Mesodermal cell (in vitro differentiated cells): ENCODE results near the gene CHFR.
"Not testable (repeated sequence)": the region's sequence is repeated elsewhere in the genome, so short reads cannot be mapped to it uniquely, and the experiment has no call there.

Experiments
- H3K27ac ChIP-seq: 2 replicates; pipeline ENCODE4 v1.7.0; 2013; ENCODE audit warnings: mild to moderate bottlenecking, low read depth, low read length, moderate library complexity; ENCODE audit not compliant: severe bottlenecking
- H3K36me3 ChIP-seq: 2 replicates; pipeline ENCODE4 v1.7.1; 2013; ENCODE audit warnings: mild to moderate bottlenecking, low read length, moderate library complexity; ENCODE audit not compliant: control insufficient read depth, insufficient read depth
- H3K4me1 ChIP-seq: one replicate; pipeline ENCODE4 v1.7.1; 2013; ENCODE audit warnings: mild to moderate bottlenecking, low read length; ENCODE audit not compliant: insufficient read depth, control insufficient read depth, poor library complexity, severe bottlenecking
- H3K4me3 ChIP-seq: 2 replicates; pipeline ENCODE4 v1.7.0; 2013; ENCODE audit warnings: low read length, control low read depth, mild to moderate bottlenecking; ENCODE audit not compliant: insufficient read depth, poor library complexity, severe bottlenecking; ENCODE audit errors: extremely low read depth
- H3K9me3 ChIP-seq: 2 replicates; pipeline ENCODE4 v1.7.1; 2013; ENCODE audit warnings: mild to moderate bottlenecking, low read length, moderate library complexity; ENCODE audit not compliant: control insufficient read depth
- WGBS, 2 experiments: methylation state at CpG; one replicate each; pipeline ENCODE4 v1.1.5; 2013; ENCODE audit warnings: missing lambda C conversion rate in 2 of 2; ENCODE audit not compliant: insufficient coverage in 2 of 2; 5-methylcytosine and 5-hydroxymethylcytosine counted together

The CHFR gene

DNA sequence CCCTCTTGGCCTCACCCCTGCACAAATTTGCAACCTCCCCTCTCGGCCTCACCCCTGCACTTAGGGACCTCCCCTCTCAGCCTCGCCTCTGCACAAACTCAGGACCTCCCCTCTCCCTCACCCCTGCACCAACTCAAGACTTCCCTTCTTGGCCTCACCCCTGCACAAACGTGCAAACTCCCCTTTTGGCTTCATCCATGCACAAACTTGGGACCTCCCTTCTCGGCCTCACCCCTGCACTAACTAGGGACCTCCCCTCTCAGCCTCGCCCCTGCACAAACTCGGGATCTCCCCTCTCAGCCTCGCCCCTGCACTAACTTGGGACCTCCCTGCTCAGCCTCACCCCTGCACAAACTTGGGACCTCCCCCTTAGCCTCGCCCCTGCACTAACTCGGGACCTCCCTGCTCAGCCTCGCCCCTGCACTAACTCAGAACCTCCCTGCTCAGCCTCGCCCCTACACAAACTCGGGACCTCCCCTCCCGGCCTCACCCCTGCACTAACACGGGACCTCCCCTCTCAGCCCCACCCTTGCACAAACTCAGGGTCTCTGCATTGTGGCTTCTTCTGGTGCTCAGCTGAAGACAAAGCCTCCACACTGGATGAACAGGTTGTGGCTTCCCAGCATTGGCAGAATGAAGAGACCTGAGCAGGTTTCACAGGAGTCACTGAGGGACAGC, 47.7 kb downstream of the CHFR start:
- Histone ChIP-seq H3K36me3 (peaks cover 66% of the 10 kb centered on the region), H3K27ac (no peak overlapping the region), H3K4me3 (no peak overlapping the region), H3K4me1 (no peaks in the 10 kb centered on the region), H3K9me3 (no peaks in the 10 kb centered on the region)
- WGBS, 2 experiments, result 88 to 93% methylated on average over 9 to 12 of the region's 14 CpGs

DNA sequence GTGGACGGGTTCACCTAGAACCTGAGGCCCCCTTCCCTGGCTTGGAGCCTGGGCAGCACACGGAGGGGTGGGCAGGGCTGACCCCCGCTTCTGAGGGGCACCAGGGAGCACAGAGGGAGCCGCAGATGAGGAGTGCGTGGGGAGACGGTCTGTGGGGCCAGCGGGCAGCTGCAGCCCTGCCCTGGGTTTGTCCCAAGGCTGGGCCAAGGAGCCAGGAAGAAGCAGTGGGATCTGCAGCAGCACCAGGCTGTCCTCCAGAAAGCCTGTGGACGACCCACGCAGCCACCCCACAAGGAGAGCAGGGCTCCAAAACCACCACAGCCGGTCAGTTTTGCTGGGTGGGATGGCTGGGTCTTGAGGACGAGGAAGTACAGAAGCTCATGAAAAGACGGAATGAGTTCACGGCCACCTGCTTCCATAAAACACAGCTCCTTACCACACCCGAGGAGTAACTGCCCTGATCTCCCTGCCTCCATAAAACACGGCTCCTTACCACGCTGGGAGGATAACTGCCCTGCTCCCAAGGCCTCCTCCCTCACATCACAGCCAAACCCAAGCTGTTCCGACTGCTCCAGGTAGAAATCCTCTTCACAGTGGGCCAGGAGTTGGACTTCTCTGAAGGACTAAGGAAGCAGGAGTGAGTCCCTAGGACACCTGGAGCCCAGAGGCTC, 48.9 kb downstream of the CHFR start:
- peak overlapping the region; percentile 5 for H3K27ac ChIP-seq
- 95 to 96% methylated on average over 14 to 15 of the region's 17 CpGs for WGBS, 2 experiments

DNA sequence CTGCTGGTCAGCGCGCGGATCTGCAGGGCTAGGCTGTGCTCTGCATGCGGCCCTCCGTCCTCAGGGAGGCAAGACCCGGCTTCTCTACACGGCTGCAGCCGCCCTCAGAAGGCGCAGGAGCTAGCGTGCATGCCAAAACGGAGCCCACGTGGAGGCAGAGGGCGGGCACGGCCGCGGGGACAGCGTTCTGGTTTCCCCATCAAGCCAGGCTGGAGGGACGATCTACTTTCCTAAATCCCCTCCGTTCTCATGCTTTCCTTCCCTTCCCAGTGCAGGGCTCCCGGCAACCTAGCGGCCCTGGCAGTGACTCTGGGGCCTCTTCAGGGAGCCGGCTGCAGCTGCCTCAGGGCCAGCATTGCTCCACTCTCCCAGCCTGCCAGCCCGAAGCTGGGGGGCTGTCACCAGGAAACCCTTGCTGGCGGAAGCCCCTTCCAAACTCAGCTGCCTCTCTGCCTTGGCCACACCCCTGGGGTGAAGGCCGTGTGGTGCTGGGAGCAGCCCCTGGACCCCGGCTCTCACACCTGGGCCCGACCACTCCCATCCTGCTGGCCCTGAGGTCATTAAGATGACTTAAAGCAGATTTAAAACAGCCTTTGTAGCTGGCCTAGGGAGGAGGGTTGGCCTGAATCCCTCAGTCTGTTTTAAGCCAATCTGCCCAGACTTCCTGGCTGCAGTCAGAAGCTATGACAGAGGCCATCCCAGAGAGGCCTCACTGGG, 49.6 kb downstream of the CHFR start:
- H3K27ac ChIP-seq, result peak overlapping the region; percentile 5
- H3K4me3 ChIP-seq, result no peak overlapping the region
- H3K36me3 ChIP-seq, result peaks cover 52% of the 10 kb centered on the region
- no peaks in the 10 kb centered on the region for H3K9me3 ChIP-seq
- H3K4me1 ChIP-seq, result no peaks in the 10 kb centered on the region
- WGBS, 2 experiments, result 92% methylated on average over 26 to 27 of the region's 27 CpGs

More for the DNA sequence above, 48.9 kb downstream of the CHFR start:
- no peaks in the 10 kb centered on the region for H3K9me3 ChIP-seq
- H3K36me3 ChIP-seq, result peaks cover 59% of the 10 kb centered on the region
- H3K4me1 ChIP-seq, result no peaks in the 10 kb centered on the region
- H3K4me3 ChIP-seq, result no peak overlapping the region

DNA sequence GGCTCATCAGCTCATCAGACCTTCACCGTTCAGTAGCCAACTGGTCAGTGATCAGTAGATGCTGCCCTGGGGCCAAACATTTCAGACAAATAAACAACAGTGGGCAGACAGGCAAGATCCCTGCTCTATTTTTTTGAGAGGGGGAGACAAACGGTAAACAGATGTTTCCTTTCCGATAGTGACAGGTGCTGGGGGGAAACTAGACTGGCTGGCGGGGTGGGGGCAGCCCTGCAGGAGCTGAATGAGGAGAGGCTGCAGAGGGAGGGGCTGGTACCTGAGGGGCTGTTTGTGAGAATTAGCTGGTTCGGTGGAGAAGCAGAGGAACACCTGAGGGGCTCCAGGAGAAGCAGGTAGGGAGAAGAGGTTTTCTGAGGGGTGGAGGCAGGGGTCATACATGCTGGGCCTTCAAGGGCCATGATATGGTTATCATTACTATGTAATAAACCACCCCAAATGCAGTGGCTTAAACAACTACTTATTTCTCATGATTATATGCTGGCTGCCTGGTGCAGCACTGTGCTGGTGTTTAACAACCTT, 50.5 kb downstream of the CHFR start:
- 91 to 94% methylated on average over 4 to 5 of the region's 5 CpGs for WGBS, 2 experiments
- Histone ChIP-seq H3K27ac (no peak overlapping the region), H3K4me1 (no peaks in the 10 kb centered on the region), H3K9me3 (no peaks in the 10 kb centered on the region), H3K4me3 (no peak overlapping the region), H3K36me3 (peaks cover 43% of the 10 kb centered on the region)

DNA sequence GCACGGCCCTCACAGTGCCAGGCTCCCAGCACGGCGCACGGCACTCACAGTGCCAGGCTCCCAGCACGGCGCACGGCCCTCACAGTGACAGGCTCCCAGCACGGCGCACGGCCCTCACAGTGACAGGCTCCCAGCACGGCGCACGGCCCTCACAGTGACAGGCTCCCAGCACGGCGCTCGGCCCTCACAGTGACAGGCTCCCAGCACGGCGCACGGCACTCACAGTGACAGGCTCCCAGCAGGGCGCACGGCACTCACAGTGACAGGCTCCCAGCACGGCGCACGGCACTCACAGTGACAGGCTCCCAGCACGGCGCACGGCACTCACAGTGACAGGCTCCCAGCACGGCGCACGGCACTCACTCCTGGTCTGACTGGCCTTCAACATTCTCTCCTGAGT, 51.2 kb downstream of the CHFR start:
- not testable (repeated sequence) for H3K9me3 ChIP-seq, H3K4me3 ChIP-seq, H3K4me1 ChIP-seq, H3K27ac ChIP-seq
- peaks cover 39% of the 10 kb centered on the region for H3K36me3 ChIP-seq
- 97 to 98% methylated on average over 22 to 30 of the region's 30 CpGs for WGBS, 2 experiments

DNA sequence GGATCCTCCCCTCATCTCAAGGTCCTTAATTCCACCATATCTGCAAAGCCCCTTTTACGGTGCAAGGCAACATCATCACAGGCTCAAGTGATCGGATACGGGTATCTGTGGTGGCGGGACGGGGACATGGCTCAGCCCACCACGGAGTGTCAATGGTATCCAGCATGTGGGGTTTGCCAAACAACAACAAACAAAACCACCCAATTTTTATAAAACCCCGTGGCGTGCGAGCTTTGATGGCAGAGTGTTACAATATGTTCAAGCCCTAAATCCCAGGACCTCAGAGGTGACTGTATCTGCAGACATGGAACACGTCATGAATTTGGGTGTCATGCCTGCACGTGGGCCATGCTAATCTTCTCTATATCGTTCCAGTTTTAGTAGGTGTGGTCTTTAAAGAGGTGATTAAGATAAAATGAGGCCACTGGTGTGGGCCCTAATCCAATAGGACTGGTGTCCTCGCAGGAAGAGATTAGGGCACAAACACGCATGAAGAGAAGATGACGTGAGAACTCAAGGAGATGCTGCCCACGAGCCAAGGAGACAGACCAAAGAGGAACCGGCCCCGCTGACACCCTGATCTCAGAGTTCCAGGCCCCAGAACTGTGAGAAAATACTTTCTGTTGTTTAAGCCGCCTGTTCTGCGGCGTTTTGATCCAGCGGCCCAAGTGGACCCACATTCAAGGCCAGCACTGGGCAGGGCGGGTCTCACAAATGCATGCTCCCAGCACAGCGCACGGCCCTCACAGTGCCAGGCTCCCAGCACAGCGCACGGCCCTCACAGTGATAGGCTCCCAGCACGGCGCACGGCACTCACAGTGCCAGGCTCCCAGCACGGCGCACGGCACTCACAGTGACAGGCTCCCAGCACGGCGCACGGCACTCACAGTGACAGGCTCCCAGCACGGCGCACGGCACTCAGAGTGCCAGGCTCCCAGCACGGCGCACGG, 52.1 kb downstream of the CHFR start:
- H3K4me1 ChIP-seq, result no peaks in the 10 kb centered on the region
- peaks cover 31% of the 10 kb centered on the region for H3K36me3 ChIP-seq
- H3K9me3 ChIP-seq, result no peaks in the 10 kb centered on the region
- 92 to 95% methylated on average over 23 to 25 of the region's 42 CpGs for WGBS, 2 experiments
- H3K27ac ChIP-seq, result no peak overlapping the region
- no peak overlapping the region for H3K4me3 ChIP-seq

DNA sequence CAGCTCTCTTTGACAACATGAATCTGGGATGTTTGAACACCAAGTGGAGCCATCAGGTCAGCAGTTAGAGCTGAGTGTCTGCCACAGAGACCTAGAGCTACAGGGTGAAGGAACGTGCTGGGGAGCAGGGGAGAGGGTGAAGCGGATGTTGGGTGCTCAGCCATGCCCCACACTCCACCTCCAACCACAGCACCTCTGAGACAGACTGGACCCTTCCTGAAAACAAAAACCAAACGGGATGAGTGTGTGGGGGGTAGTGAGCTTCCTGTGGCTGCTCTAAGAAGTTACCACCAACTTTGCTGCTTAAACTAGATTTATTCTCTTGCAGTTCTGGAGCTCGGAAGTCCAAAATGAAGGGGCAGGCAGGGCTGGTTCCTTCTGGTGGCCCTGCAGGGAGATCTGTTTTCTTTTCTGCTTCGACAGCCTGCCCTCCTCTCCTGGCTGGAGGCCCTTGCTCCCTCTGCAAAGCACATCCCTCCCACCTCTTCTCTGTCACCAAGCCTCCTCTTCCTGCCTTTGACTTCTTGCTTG, 53.2 kb downstream of the CHFR start:
- whole genome bisulfite sequencing, 2 experiments, result 83 to 94% methylated on average over 1 to 2 of the region's 5 CpGs
- Histone ChIP-seq H3K27ac (no peak overlapping the region), H3K4me1 (no peaks in the 10 kb centered on the region), H3K9me3 (peaks cover 7% of the 10 kb centered on the region), H3K4me3 (no peak overlapping the region), H3K36me3 (peaks cover 24% of the 10 kb centered on the region)

DNA sequence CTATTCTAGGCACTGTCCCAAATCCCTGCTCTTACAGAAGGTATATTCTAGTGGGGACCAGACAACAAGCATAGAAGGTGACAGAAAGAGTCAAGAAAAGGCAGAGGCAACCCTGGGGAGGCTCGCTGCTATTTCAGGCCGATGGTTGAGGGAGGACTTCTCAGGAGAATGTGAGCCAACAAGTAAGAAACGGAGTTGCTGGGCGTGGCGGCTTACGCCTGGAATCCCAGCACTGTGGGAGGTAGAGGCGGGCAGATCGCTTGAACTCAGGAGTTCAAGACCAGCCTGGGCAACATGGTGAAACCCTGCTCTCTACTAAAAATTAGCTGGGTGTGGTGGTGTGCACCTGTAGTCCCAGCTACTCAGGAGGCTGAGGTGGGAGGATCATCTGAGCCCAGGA, 54.1 kb downstream of the CHFR start:
- Histone ChIP-seq H3K9me3 (peaks cover 8% of the 10 kb centered on the region), H3K36me3 (peaks cover 19% of the 10 kb centered on the region), H3K4me3 (no peak overlapping the region), H3K4me1 (no peaks in the 10 kb centered on the region), H3K27ac (no peak overlapping the region)
- WGBS, 2 experiments, result 91 to 97% methylated on average over 5 of the region's 8 CpGs

DNA sequence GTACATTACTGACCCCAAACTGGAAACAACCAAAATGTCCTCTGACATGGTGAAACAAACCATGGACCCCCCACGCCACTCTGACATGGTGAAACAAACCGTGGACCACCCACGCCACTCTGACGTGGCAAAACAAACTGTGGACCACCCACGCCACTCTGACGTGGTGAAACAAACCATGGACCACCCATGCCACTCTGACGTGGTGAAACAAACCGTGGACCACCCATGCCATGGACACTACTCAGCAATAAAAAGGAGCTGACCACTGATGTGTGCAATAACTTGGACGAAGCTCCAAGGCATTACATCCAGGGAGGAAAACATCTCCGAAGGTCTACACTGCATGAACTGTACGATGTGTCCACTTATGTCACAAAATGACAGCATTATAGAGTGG, 55.6 kb downstream of the CHFR start:
- Histone ChIP-seq H3K4me3 (no peak overlapping the region), H3K9me3 (peaks cover 8% of the 10 kb centered on the region), H3K4me1 (peaks cover 8% of the 10 kb centered on the region), H3K36me3 (peaks cover 23% of the 10 kb centered on the region), H3K27ac (no peak overlapping the region)
- 88 to 93% methylated on average over 11 of the region's 11 CpGs for WGBS, 2 experiments
